Measurements from ENCODE around the gene COL8A2. TPM values are rescaled to one million over a fixed set of nuclear protein-coding genes. Genes with fewer than 3 reads are reported as not detected.

The COL8A2 gene
- total RNA-seq, 2 donors from 2014 or later, result 0.08 TPM; not detected in 1

- peaks cover 31% of the 10 kb centered on the region for H3K4me1 Mint-ChIP-seq
- H3K36me3 Mint-ChIP-seq (ENCODE audit: low read depth), result peaks cover 21% of the 10 kb centered on the region
- peak overlapping the region; percentile 92 for H3K27ac Mint-ChIP-seq
- no peaks in the 10 kb centered on the region for H3K9me3 Mint-ChIP-seq
- no peaks in the 10 kb centered on the region for H3K27me3 Mint-ChIP-seq
- ATAC-seq (replicated peaks), result no peak
- peak overlapping the region; percentile 94 for H3K4me3 Mint-ChIP-seq
Measured at GRCh38 chr1:36153476-36153875, 28.5 kb upstream of the COL8A2 start.

GRCh38 chr1:36151845-36152203 lies 26.8 kb upstream of the COL8A2 start:
- Mint-ChIP-seq H3K9me3 (no peaks in the 10 kb centered on the region), H3K27ac (peak overlapping the region; percentile 92), H3K4me1 (peaks cover 26% of the 10 kb centered on the region), H3K27me3 (no peaks in the 10 kb centered on the region), H3K4me3 (peak overlapping the region; percentile 94), H3K36me3 (ENCODE audit: low read depth) (peaks cover 6% of the 10 kb centered on the region)
- ATAC-seq (replicated peaks), result no peak

- no peak for ATAC-seq (replicated peaks)
- Mint-ChIP-seq H3K27ac (peak overlapping the region; percentile 95), H3K4me1 (peaks cover 26% of the 10 kb centered on the region), H3K27me3 (no peaks in the 10 kb centered on the region), H3K4me3 (peak overlapping the region; percentile 94), H3K9me3 (no peaks in the 10 kb centered on the region), H3K36me3 (ENCODE audit: low read depth) (peaks cover 6% of the 10 kb centered on the region)
Measured at GRCh38 chr1:36151134-36151844, 26.3 kb upstream of the COL8A2 start.

- peaks cover 26% of the 10 kb centered on the region for H3K4me1 Mint-ChIP-seq
- H3K4me3 Mint-ChIP-seq, result peak overlapping the region; percentile 94
- no peaks in the 10 kb centered on the region for H3K9me3 Mint-ChIP-seq
- peak overlapping the region; percentile 95 for H3K27ac Mint-ChIP-seq
- peaks cover 6% of the 10 kb centered on the region for H3K36me3 Mint-ChIP-seq (ENCODE audit: low read depth)
- H3K27me3 Mint-ChIP-seq, result no peaks in the 10 kb centered on the region
- peak; percentile 68 for ATAC-seq (replicated peaks)
Measured at GRCh38 chr1:36150296-36151133, 25.5 kb upstream of the COL8A2 start.

GRCh38 chr1:36149973-36150295 lies 24.9 kb upstream of the COL8A2 start:
- H3K9me3 Mint-ChIP-seq, result no peaks in the 10 kb centered on the region
- H3K27me3 Mint-ChIP-seq, result no peaks in the 10 kb centered on the region
- no peak for ATAC-seq (replicated peaks)
- H3K36me3 Mint-ChIP-seq (ENCODE audit: low read depth), result peaks cover 6% of the 10 kb centered on the region
- H3K4me3 Mint-ChIP-seq, result peak overlapping the region; percentile 94
- peaks cover 26% of the 10 kb centered on the region for H3K4me1 Mint-ChIP-seq
- H3K27ac Mint-ChIP-seq, result peak overlapping the region; percentile 95

- Mint-ChIP-seq H3K4me1 (peaks cover 22% of the 10 kb centered on the region), H3K27ac (peak within 1 kb of the TSS; percentile 95), H3K27me3 (no peaks in the 10 kb centered on the region), H3K36me3 (ENCODE audit: low read depth) (peaks cover 6% of the 10 kb centered on the region), H3K9me3 (no peaks in the 10 kb centered on the region), H3K4me3 (peak within 1 kb of the TSS; percentile 94)
- peak; percentile 94 for ATAC-seq (replicated peaks)
Measured at GRCh38 chr1:36149237-36149972, 24.4 kb upstream of the COL8A2 start, which contains the start of gene TRAPPC3. Gene TRAPPC3, minus strand, starts transcription at chr1:36149486. Its CDS starts 108 bp downstream, at chr1:36149378.

GRCh38 chr1:36148821-36149236 lies 23.8 kb upstream of the COL8A2 start:
- Mint-ChIP-seq H3K4me3 (peak overlapping the region; percentile 94), H3K4me1 (peaks cover 19% of the 10 kb centered on the region), H3K36me3 (ENCODE audit: low read depth) (peaks cover 6% of the 10 kb centered on the region), H3K9me3 (no peaks in the 10 kb centered on the region), H3K27ac (peak overlapping the region; percentile 95), H3K27me3 (no peaks in the 10 kb centered on the region)
- no peak for ATAC-seq (replicated peaks)

- peaks cover 46% of the 10 kb centered on the region for H3K4me1 Mint-ChIP-seq
- no peak overlapping the region for H3K27ac Mint-ChIP-seq
- no peaks in the 10 kb centered on the region for H3K27me3 Mint-ChIP-seq
- no peak overlapping the region for H3K4me3 Mint-ChIP-seq
- ATAC-seq (replicated peaks), result no peak
- no peaks in the 10 kb centered on the region for H3K9me3 Mint-ChIP-seq
- peaks cover 16% of the 10 kb centered on the region for H3K36me3 Mint-ChIP-seq (ENCODE audit: low read depth)
Measured at GRCh38 chr1:36144413-36144812, 19.4 kb upstream of the COL8A2 start.

GRCh38 chr1:36143424-36143823 lies 18.4 kb upstream of the COL8A2 start:
- Mint-ChIP-seq H3K27me3 (no peaks in the 10 kb centered on the region), H3K4me1 (peaks cover 47% of the 10 kb centered on the region), H3K9me3 (no peaks in the 10 kb centered on the region), H3K27ac (peak overlapping the region; percentile 74), H3K4me3 (peak overlapping the region; percentile 41), H3K36me3 (ENCODE audit: low read depth) (peaks cover 21% of the 10 kb centered on the region)
- ATAC-seq (replicated peaks), result peak; percentile 64

- peaks cover 39% of the 10 kb centered on the region for H3K4me1 Mint-ChIP-seq
- H3K4me3 Mint-ChIP-seq, result peak overlapping the region; percentile 52
- H3K9me3 Mint-ChIP-seq, result no peaks in the 10 kb centered on the region
- H3K36me3 Mint-ChIP-seq (ENCODE audit: low read depth), result peaks cover 34% of the 10 kb centered on the region
- no peak for ATAC-seq (replicated peaks)
- H3K27me3 Mint-ChIP-seq, result no peaks in the 10 kb centered on the region
- peak overlapping the region; percentile 72 for H3K27ac Mint-ChIP-seq
Measured at GRCh38 chr1:36142121-36142520, 17.1 kb upstream of the COL8A2 start.

- Mint-ChIP-seq H3K4me3 (peak overlapping the region; percentile 52), H3K4me1 (peaks cover 39% of the 10 kb centered on the region), H3K9me3 (no peaks in the 10 kb centered on the region), H3K36me3 (ENCODE audit: low read depth) (peaks cover 46% of the 10 kb centered on the region), H3K27me3 (no peaks in the 10 kb centered on the region), H3K27ac (peak overlapping the region; percentile 72)
- ATAC-seq (replicated peaks), result no peak
Measured at GRCh38 chr1:36139521-36139920, 14.5 kb upstream of the COL8A2 start.

GRCh38 chr1:36137776-36138175 lies 12.8 kb upstream of the COL8A2 start:
- Mint-ChIP-seq H3K36me3 (ENCODE audit: low read depth) (peaks cover 46% of the 10 kb centered on the region), H3K27ac (peak overlapping the region; percentile 19), H3K9me3 (no peaks in the 10 kb centered on the region), H3K4me3 (no peak overlapping the region), H3K27me3 (no peaks in the 10 kb centered on the region), H3K4me1 (peaks cover 30% of the 10 kb centered on the region)
- no peak for ATAC-seq (replicated peaks)

- Mint-ChIP-seq H3K27me3 (no peaks in the 10 kb centered on the region), H3K36me3 (ENCODE audit: low read depth) (peaks cover 46% of the 10 kb centered on the region), H3K9me3 (no peaks in the 10 kb centered on the region), H3K4me1 (peaks cover 28% of the 10 kb centered on the region), H3K4me3 (no peak overlapping the region), H3K27ac (no peak overlapping the region)
- no peak for ATAC-seq (replicated peaks)
Measured at GRCh38 chr1:36137226-36137625, 12.2 kb upstream of the COL8A2 start.

GRCh38 chr1:36136535-36136934 lies 11.5 kb upstream of the COL8A2 start:
- ATAC-seq (replicated peaks), result no peak
- H3K36me3 Mint-ChIP-seq (ENCODE audit: low read depth), result peaks cover 46% of the 10 kb centered on the region
- peak overlapping the region; percentile 72 for H3K27ac Mint-ChIP-seq
- peaks cover 22% of the 10 kb centered on the region for H3K4me1 Mint-ChIP-seq
- no peak overlapping the region for H3K4me3 Mint-ChIP-seq
- no peaks in the 10 kb centered on the region for H3K27me3 Mint-ChIP-seq
- no peaks in the 10 kb centered on the region for H3K9me3 Mint-ChIP-seq
